Measurements from ENCODE around the gene RBM5. TPM values are rescaled to one million over a fixed set of nuclear protein-coding genes. Genes with fewer than 3 reads are reported as not detected.

Gene RBM5
- polyA plus RNA-seq, 1 experiment = 253 TPM

- Histone ChIP-seq H3K9me3 (ENCODE audit: control insufficient read depth, insufficient read depth, low read length) (no peaks in the 10 kb centered on the region), H3K27me3 (ENCODE audit: control insufficient read depth, insufficient read depth, low read length) (no peaks in the 10 kb centered on the region), H3K27ac (ENCODE audit: low read depth, low read length) (no peak overlapping the region), H3K4me3 (ENCODE audit: low read depth, low read length) (no peak overlapping the region)
- CTCF ChIA-PET = interaction anchor here (1.1 to 9.3 kb wide), 4 partner anchors 12 to 71 kb away, joined by 3 to 154 read pairs (median 8); partner anchors contain the start of gene GNAT1
- POLR2A ChIA-PET = no interaction called here
- TF ChIP-seq, protein P1, sequence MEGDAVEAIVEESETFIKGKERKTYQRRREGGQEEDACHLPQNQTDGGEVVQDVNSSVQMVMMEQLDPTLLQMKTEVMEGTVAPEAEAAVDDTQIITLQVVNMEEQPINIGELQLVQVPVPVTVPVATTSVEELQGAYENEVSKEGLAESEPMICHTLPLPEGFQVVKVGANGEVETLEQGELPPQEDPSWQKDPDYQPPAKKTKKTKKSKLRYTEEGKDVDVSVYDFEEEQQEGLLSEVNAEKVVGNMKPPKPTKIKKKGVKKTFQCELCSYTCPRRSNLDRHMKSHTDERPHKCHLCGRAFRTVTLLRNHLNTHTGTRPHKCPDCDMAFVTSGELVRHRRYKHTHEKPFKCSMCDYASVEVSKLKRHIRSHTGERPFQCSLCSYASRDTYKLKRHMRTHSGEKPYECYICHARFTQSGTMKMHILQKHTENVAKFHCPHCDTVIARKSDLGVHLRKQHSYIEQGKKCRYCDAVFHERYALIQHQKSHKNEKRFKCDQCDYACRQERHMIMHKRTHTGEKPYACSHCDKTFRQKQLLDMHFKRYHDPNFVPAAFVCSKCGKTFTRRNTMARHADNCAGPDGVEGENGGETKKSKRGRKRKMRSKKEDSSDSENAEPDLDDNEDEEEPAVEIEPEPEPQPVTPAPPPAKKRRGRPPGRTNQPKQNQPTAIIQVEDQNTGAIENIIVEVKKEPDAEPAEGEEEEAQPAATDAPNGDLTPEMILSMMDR (IDR thresholded peaks at IDR 0.05; ENCODE audit: low read depth, low read length) = no peak
- DNase-seq (ENCODE audit: low read depth, low spot score) = no peak
Observed at GRCh38 chr3:50119786-50120185, 31.1 kb downstream of the RBM5 start.

DNA sequence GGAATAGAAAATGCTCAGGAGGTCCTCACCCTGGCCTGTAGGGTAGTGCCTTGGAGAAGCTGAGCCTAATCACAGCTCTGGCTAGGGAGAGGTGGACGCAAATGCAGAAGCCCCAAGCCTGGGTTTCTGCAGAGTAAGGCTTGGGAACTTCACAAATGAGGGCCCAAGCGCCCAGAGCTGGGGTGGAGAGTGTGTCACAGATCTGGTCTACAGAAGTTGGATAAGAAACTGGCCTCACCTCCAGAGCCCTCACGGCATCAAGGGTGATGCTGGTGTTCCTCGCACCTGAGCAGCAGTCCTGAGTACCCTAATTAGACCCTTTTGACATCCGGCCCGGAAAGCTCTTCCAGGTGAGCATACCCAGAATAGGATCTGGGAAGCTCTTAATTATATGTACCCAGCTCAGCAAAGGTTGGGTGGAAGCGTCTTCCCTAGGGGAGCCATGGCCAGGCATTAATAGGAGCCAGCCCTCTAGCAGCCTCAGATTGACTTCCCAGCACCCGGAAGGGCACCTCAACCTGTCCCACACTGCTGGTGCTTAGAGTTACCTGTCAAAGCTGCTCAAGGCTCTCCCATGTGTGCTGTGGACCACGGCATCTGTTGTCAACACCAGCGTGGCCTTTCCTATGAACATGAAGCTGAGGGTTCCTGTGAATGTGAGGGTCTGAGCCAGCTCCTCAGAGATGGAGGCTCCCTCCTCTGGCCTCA is 31.8 kb downstream of the RBM5 start:
- Histone ChIP-seq H3K27ac (ENCODE audit: low read depth, low read length) (no peak overlapping the region), H3K4me3 (ENCODE audit: low read depth, low read length) (no peak overlapping the region), H3K27me3 (ENCODE audit: control insufficient read depth, insufficient read depth, low read length) (no peaks in the 10 kb centered on the region), H3K9me3 (ENCODE audit: control insufficient read depth, insufficient read depth, low read length) (no peaks in the 10 kb centered on the region)
- no peak for DNase-seq (ENCODE audit: low read depth, low spot score)
- POLR2A ChIA-PET = interaction anchor here (1.1 kb wide), 1 partner anchor 69 kb away, joined by 3 read pairs; no protein-coding TSS in a partner anchor
- TF ChIP-seq, protein P1 (IDR thresholded peaks at IDR 0.05; ENCODE audit: low read depth, low read length) = no peak
- CTCF ChIA-PET = interaction anchor here (0.9 to 9.3 kb wide), 12 partner anchors 8 to 101 kb away, joined by 3 to 154 read pairs (median 4); partner anchors contain the start of gene GNAT1

- POLR2A ChIA-PET = interaction anchor here (1.1 kb wide), 2 partner anchors 62 to 68 kb away, joined by 3 read pairs; no protein-coding TSS in a partner anchor
Observed at GRCh38 chr3:50121072-50122032, 32.6 kb downstream of the RBM5 start.

GRCh38 chr3:50122071-50122470 is 33.4 kb downstream of the RBM5 start:
- POLR2A ChIA-PET = interaction anchor here (0.6 to 2.4 kb wide), 3 partner anchors 15 to 67 kb away, joined by 3 to 12 read pairs (median 5); no protein-coding TSS in a partner anchor
- no peak for DNase-seq (ENCODE audit: low read depth, low spot score)

More at GRCh38 chr3:50121072-50122032, 32.6 kb downstream of the RBM5 start:
- TF ChIP-seq, protein P1 (IDR thresholded peaks at IDR 0.05; ENCODE audit: low read depth, low read length) = peak; percentile 79
- Histone ChIP-seq H3K4me3 (ENCODE audit: low read depth, low read length) (no peak overlapping the region), H3K9me3 (ENCODE audit: control insufficient read depth, insufficient read depth, low read length) (no peaks in the 10 kb centered on the region), H3K27me3 (ENCODE audit: control insufficient read depth, insufficient read depth, low read length) (no peaks in the 10 kb centered on the region), H3K27ac (ENCODE audit: low read depth, low read length) (no peak overlapping the region)
- DNase-seq (ENCODE audit: low read depth, low spot score) = peak; percentile 66
- CTCF ChIA-PET = interaction anchor here (0.9 to 9.3 kb wide), 11 partner anchors 8 to 100 kb away, joined by 3 to 154 read pairs (median 4); partner anchors contain the start of gene GNAT1

More at GRCh38 chr3:50122071-50122470, 33.4 kb downstream of the RBM5 start:
- CTCF ChIA-PET = interaction anchor here (1.0 to 9.3 kb wide), 6 partner anchors 14 to 113 kb away, joined by 3 to 154 read pairs (median 4); partner anchors contain the start of gene GNAT1
- no peaks in the 10 kb centered on the region for H3K27me3 ChIP-seq (ENCODE audit: control insufficient read depth, insufficient read depth, low read length)
- H3K4me3 ChIP-seq (ENCODE audit: low read depth, low read length) = no peak overlapping the region
- TF ChIP-seq, protein P1 (IDR thresholded peaks at IDR 0.05; ENCODE audit: low read depth, low read length) = no peak
- H3K9me3 ChIP-seq (ENCODE audit: control insufficient read depth, insufficient read depth, low read length) = no peaks in the 10 kb centered on the region
- H3K27ac ChIP-seq (ENCODE audit: low read depth, low read length) = no peak overlapping the region
